Keratinocyte (primary cell): Measurements from ENCODE around the gene TRIM65. TPM values are rescaled to one million over a fixed set of nuclear protein-coding genes. Genes with fewer than 3 reads are reported as not detected.

Source experiments
- DNase-seq: peaks from one replicate; pipeline ENCODE4 v3.0.0-alpha.2; 2011; ENCODE audit warnings: low read depth, missing footprints, low spot score
- FAIRE-seq: peaks from 2 replicates; lab custom pipeline; 2011; peaks lifted over from hg19 to GRCh38; lab: Jason Lieb, UNC
- H2AFZ ChIP-seq: 2 replicates; pipeline ENCODE4 v1.6.0; 2012; ENCODE audit warnings: low read length, control low read depth, inconsistent platforms; ENCODE audit not compliant: control insufficient read depth
- H3K27ac ChIP-seq: 2 replicates; pipeline ENCODE4 v1.5.1; 2011; ENCODE audit warnings: low read length; ENCODE audit not compliant: control insufficient read depth, insufficient read depth
- H3K27me3 ChIP-seq: 3 replicates; pipeline ENCODE4 v1.6.0; 2011; ENCODE audit warnings: low read length; ENCODE audit not compliant: control insufficient read depth, insufficient read depth; ENCODE audit errors: extremely low read depth
- H3K36me3 ChIP-seq, 2 experiments: 2 replicates in 1 of 2; 3 replicates in 1 of 2; pipeline ENCODE4 v1.5.1; 2011; ENCODE audit warnings: low read length in 2 of 2, mild to moderate bottlenecking in 1 of 2; ENCODE audit not compliant: control insufficient read depth in 2 of 2, insufficient read depth in 2 of 2; ENCODE audit errors: extremely low read depth in 1 of 2
- H3K4me1 ChIP-seq: 3 replicates; pipeline ENCODE4 v1.5.1; 2011; ENCODE audit warnings: low read length; ENCODE audit not compliant: control insufficient read depth, insufficient read depth; ENCODE audit errors: extremely low read depth
- H3K4me2 ChIP-seq: 3 replicates; pipeline ENCODE4 v1.6.0; 2011; ENCODE audit warnings: low read depth, low read length; ENCODE audit not compliant: control insufficient read depth, insufficient read depth; ENCODE audit errors: extremely low read depth
- H3K4me3 ChIP-seq, 3 experiments: fragments of 200-600 bp in 1 of 3; sonication (generic) in 1 of 3; 2 replicates in 2 of 3; 3 replicates in 1 of 3; pipeline ENCODE4 v1.5.1; 2011 to 2016; ENCODE audit warnings: low read length in 3 of 3, mild to moderate bottlenecking in 3 of 3, control low read depth in 2 of 3, inconsistent platforms in 1 of 3, low read depth in 1 of 3, mixed read lengths in 1 of 3, mixed run types in 1 of 3, moderate library complexity in 1 of 3; ENCODE audit not compliant: control insufficient read depth in 2 of 3, insufficient read depth in 2 of 3; ENCODE audit errors: extremely low read depth in 1 of 3
- H3K79me2 ChIP-seq: 2 replicates; pipeline ENCODE4 v1.6.0; 2012; ENCODE audit warnings: low read length; ENCODE audit not compliant: control insufficient read depth, insufficient read depth
- H3K9ac ChIP-seq: 3 replicates; pipeline ENCODE4 v1.6.0; 2011; ENCODE audit warnings: low read length; ENCODE audit not compliant: control insufficient read depth, insufficient read depth; ENCODE audit errors: extremely low read depth
- H3K9me1 ChIP-seq: 3 replicates; pipeline ENCODE4 v1.6.0; 2011; ENCODE audit warnings: low read length; ENCODE audit not compliant: control insufficient read depth, insufficient read depth; ENCODE audit errors: extremely low read depth
- H3K9me3 ChIP-seq: 2 replicates; pipeline ENCODE4 v1.5.1; 2012; ENCODE audit warnings: low read depth, low read length; ENCODE audit not compliant: control insufficient read depth
- H4K20me1 ChIP-seq: 3 replicates; pipeline ENCODE4 v1.6.0; 2011; ENCODE audit warnings: low read length; ENCODE audit not compliant: control insufficient read depth, insufficient read depth; ENCODE audit errors: extremely low read depth
- EZH2 ChIP-seq: IDR thresholded peaks from one replicate; pipeline ENCODE4 v1.6.1; 2012; ENCODE audit warnings: inconsistent platforms, mild to moderate bottlenecking, low read length, moderate library complexity
- dilution Hi-C: fragments of 300-500 bp; cut with MboI; formaldehyde crosslinking; loops from one replicate; pipeline ENCODE4 v1.7.0; 2020; ENCODE audit warnings: low sequenced_read_pairs; ENCODE audit not compliant: extremely low pct_ligation_motif_present
- polyA plus RNA-seq, 5 experiments: library from polyadenylated mRNA; depleted of rRNA in 3 of 5; stranded (reverse) in 3 of 5; stranded (forward) in 1 of 5; unstranded in 1 of 5; fragments of >200 nt; gene quantifications; 1 replicate in 1 of 5; 2 replicates in 3 of 5; 3 replicates in 1 of 5; pipeline versions ENCODE4 v1.2.1 to v1.2.3, GENCODE V29; 2011 to 2012; ENCODE audit warnings: missing spikeins in 2 of 5, low read depth in 1 of 5, low replicate concordance in 1 of 5
- TF ChIP-seq, protein P1 (sequence below), 3 experiments: IDR thresholded peaks in 1 of 3; conservative IDR thresholded peaks in 1 of 3; optimal IDR thresholded peaks in 1 of 3; 2 replicates in 2 of 3; 3 replicates in 1 of 3; pipeline versions ENCODE3 to v1.5.1; 2011; ENCODE audit warnings: low read length in 3 of 3, mild to moderate bottlenecking in 3 of 3, moderate library complexity in 2 of 3, control low read depth in 1 of 3, inconsistent platforms in 1 of 3; ENCODE audit not compliant: insufficient read depth in 2 of 3; ENCODE audit errors: extremely low read depth in 1 of 3

TRIM65 gene
- polyA plus RNA-seq, 1 donor (not counting 4 experiments of a cell fraction or from before 2014, with no cell fraction given), result 7.8 TPM

DNA sequence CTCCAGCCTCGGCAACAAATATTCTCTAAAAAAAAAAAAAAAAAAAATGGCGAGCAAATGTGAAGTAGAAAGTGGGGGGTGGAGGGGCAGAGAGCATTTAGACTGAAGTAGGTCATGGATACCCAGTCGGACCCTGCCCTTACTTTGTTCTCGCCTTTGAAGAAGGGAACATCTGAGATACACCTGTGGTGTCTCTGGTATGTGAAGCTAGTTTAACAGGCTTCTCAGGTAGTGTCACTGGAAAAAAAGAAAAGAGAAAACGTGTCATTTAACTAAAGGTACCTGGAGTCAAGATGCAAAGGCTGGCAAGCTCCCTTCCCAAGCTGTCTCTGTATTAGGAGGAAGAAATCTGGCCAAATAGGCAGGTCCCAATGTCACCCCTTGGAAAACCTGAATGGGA lies 36.1 kb upstream of the TRIM65 start:
- Histone ChIP-seq H3K4me1 (peaks cover 3% of the 10 kb centered on the region), H3K27me3 (no peaks in the 10 kb centered on the region), H3K9me1 (no peaks in the 10 kb centered on the region), H3K9me3 (no peaks in the 10 kb centered on the region), H3K36me3 (no peaks in the 10 kb centered on the region), H4K20me1 (no peaks in the 10 kb centered on the region), H3K79me2 (no peaks in the 10 kb centered on the region), H3K27ac (no peak overlapping the region), H3K9ac (no peak overlapping the region), H2AFZ (no peak overlapping the region), H3K4me3 (no peak overlapping the region), H3K4me2 (no peak overlapping the region)
- TF ChIP-seq, protein P1, sequence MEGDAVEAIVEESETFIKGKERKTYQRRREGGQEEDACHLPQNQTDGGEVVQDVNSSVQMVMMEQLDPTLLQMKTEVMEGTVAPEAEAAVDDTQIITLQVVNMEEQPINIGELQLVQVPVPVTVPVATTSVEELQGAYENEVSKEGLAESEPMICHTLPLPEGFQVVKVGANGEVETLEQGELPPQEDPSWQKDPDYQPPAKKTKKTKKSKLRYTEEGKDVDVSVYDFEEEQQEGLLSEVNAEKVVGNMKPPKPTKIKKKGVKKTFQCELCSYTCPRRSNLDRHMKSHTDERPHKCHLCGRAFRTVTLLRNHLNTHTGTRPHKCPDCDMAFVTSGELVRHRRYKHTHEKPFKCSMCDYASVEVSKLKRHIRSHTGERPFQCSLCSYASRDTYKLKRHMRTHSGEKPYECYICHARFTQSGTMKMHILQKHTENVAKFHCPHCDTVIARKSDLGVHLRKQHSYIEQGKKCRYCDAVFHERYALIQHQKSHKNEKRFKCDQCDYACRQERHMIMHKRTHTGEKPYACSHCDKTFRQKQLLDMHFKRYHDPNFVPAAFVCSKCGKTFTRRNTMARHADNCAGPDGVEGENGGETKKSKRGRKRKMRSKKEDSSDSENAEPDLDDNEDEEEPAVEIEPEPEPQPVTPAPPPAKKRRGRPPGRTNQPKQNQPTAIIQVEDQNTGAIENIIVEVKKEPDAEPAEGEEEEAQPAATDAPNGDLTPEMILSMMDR (optimal IDR thresholded peaks at IDR 0.05 in 1 of 3, IDR thresholded peaks at IDR 0.05 in 1 of 3, conservative IDR thresholded peaks at IDR 0.05 in 1 of 3; ENCODE audit: extremely low read depth in 1 of 3, insufficient read depth in 2 of 3, low read length in 3 of 3), result no peak
- no peak for TF ChIP-seq EZH2
- no peak for FAIRE-seq
- no peak for DNase-seq
- dilution Hi-C loops, result no loop called here

DNA sequence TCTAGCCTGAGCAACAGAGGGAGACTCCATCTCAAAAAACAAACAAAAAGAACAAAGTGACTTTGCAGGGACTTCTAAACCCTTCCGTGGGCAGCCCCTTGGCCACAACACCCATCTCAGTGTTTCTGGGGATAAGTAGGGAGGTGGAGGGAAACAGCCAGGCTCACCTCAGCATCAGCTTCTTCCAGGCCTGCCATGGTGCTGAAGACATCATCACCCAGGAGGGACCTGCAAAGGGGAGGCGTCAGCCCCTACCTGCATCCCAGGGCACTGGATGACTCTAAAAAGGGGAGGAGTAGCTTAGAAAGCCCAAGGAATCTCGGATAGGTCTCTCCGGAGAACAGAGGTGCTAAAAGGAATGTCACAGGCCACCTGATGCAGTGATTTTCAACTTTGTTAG lies 34.3 kb upstream of the TRIM65 start:
- H3K79me2 ChIP-seq, result no peaks in the 10 kb centered on the region

More for the DNA sequence above, 34.3 kb upstream of the TRIM65 start:
- H3K4me1 ChIP-seq, result peaks cover 15% of the 10 kb centered on the region
- no peak overlapping the region for H3K4me3 ChIP-seq
- H3K9me1 ChIP-seq, result no peaks in the 10 kb centered on the region
- H2AFZ ChIP-seq, result no peak overlapping the region
- no peaks in the 10 kb centered on the region for H3K36me3 ChIP-seq
- no peak overlapping the region for H3K4me2 ChIP-seq
- H3K9me3 ChIP-seq, result no peaks in the 10 kb centered on the region
- TF ChIP-seq, protein P1 (optimal IDR thresholded peaks at IDR 0.05 in 1 of 3, IDR thresholded peaks at IDR 0.05 in 1 of 3, conservative IDR thresholded peaks at IDR 0.05 in 1 of 3; ENCODE audit: extremely low read depth in 1 of 3, insufficient read depth in 2 of 3, low read length in 3 of 3), result no peak
- no peak for TF ChIP-seq EZH2
- H4K20me1 ChIP-seq, result no peaks in the 10 kb centered on the region
- FAIRE-seq (no peak), DNase-seq (no peak)
- no peak overlapping the region for H3K27ac ChIP-seq
- no peaks in the 10 kb centered on the region for H3K27me3 ChIP-seq
- no peak overlapping the region for H3K9ac ChIP-seq
- dilution Hi-C loops, result no loop called here
